GM13976 (cell line): Measurements from ENCODE around the gene C3orf38.
A peak's percentile ranks its signal among the peaks of the same experiment; 100 is the strongest.

Experiments
- DNase-seq: peaks from one replicate; pipeline ENCODE4 v3.0.0; 2012; ENCODE audit warnings: low spot score
- CTCF ChIP-seq: IDR thresholded peaks from 2 replicates; pipeline ENCODE4 v1.5.1; 2012; ENCODE audit warnings: borderline replicate concordance, mild to moderate bottlenecking; ENCODE audit not compliant: insufficient read depth; ENCODE audit errors: extremely low read depth, missing control alignments, control extremely low read depth
- in situ Hi-C: fragments of 300-500 bp; cut with MboI; formaldehyde crosslinking; loops from one replicate; pipeline ENCODE4 v1.12.0; 2022; ENCODE audit warnings: low sequenced_read_pairs, mixed read lengths, inconsistent platforms; ENCODE audit not compliant: unreplicated experiment

Gene C3orf38

GRCh38 chr3:88149509-88150362 is at the start of gene C3orf38:
C3orf38 (plus strand) TSS chr3:88149959; CDS start chr3:88150053, 94 bp downstream.
- in situ Hi-C loops, result no loop called here
- DNase-seq, result peak; percentile 87
- TF ChIP-seq CTCF, result no peak

- in situ Hi-C loops, result no loop called here
Observed at GRCh38 chr3:88101142-88101541, 48.6 kb upstream of the C3orf38 start.

GRCh38 chr3:88105325-88105724 is 44.4 kb upstream of the C3orf38 start:
- in situ Hi-C loops, result no loop called here
- no peak for TF ChIP-seq CTCF
- DNase-seq, result no peak

More at GRCh38 chr3:88101142-88101541, 48.6 kb upstream of the C3orf38 start:
- no peak for DNase-seq
- no peak for TF ChIP-seq CTCF

- in situ Hi-C loops, result no loop called here
- DNase-seq, result no peak
- no peak for TF ChIP-seq CTCF
Observed at GRCh38 chr3:88112289-88112688, 37.5 kb upstream of the C3orf38 start.

- in situ Hi-C loops, result no loop called here
- DNase-seq, result peak; percentile 24
- TF ChIP-seq CTCF, result peak; percentile 52
Observed at GRCh38 chr3:88113311-88114162, 36.2 kb upstream of the C3orf38 start.

GRCh38 chr3:88114878-88115549 is 34.7 kb upstream of the C3orf38 start:
- TF ChIP-seq CTCF, result no peak
- no peak for DNase-seq
- in situ Hi-C loops, result no loop called here
